ENCODE measurements around the gene COL11A2.

The COL11A2 gene

DNA sequence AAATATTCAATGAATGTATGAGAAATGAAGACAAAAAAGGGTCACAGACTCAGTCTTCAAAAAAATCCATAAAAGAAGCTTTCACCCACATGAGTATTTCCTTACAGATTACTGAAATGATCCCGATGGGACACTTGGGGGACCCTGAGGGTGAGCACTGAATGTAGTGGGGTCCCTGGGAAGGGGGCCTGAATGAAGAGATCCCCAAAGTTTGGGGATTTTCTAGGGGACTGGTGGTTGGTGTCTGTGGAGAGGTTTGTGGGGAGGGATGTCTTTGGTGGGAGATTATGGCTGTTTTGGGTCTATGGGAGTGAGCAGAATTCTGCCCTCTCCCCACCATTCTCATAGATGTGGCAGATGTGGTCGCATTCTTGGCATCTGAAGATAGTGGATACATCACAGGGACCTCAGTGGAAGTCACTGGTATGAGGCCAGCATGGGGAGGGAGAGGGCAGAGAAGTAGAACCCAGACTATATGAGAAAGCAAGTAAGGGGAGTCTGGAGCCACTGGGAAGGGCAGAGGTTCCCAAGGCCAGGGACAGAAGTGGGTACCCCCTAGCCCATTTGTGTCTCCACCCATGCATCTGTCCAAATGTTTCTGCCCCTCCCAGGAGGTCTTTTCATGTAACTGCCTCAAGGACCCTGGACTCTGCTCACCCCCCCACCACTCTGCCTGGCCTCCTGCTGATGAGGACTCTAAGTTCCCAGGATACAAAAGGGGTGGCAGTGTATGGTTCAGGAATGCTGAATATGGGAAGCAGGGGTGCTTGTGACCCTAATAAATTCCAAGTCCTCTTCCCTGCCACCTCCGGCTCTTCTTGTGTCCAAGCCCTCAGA is 14.0 kb upstream of the COL11A2 start:
- DNase-seq = no peak

DNA sequence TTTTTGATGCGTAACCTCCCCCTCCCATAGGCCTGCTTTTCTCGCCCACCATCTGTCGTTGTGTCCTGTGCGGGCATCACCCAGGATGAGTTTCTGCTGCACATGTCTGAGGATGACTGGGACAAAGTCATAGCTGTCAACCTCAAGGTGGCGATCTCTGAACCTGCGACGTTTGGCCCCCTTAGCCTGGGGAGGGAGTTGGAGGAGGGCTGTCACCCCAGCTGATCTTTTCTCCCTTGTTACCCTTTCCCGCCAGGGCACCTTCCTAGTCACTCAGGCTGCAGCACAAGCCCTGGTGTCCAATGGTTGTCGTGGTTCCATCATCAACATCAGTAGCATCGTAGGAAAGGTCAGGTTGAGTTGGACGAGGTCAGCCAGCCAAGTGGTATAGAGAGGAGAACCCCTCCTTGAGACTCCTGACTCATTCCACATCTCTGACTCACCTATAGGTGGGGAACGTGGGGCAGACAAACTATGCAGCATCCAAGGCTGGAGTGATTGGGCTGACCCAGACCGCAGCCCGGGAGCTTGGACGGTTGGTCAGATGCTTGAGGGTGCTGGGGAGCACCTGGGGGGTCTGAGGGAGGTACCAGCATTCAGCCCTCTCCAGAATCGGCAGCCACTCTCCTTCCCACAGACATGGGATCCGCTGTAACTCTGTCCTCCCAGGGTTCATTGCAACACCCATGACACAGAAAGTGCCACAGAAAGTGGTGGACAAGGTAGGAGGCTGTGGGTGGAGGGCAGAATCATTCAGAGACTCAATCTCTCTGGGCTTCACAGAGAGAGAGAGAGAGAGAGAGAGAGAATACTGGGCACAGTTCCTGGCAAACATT is 13.1 kb upstream of the COL11A2 start:
- no peak for DNase-seq

DNA sequence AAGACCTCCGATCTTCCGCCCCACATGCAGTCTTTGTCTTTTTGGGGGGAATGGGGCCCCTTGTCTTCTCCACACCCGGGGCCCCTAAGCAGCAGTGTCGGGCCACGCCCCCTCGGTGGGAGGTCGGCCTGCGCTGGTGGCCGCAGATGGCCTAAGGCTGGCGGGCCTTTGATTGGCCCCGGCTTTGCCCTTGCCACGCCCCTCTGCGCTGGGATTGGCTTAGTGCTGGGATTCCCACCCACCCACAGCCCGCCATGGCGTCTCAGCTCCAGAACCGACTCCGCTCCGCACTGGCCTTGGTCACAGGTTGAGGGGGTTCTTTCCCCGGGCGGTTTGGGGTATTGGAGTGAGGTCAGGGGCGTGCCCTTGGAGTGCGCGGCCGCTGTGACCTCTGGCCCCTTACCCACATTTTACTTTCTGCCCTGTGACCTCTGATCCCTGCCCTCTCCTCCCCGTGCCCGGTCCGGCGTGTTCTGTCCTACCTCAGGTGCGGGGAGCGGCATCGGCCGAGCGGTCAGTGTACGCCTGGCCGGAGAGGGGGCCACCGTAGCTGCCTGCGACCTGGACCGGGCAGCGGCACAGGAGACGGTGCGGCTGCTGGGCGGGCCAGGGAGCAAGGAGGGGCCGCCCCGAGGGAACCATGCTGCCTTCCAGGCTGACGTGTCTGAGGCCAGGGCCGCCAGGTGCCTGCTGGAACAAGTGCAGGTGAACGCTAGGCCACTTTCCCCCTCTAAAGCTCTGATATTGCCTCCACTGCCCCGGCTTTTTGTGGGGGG is 12.3 kb upstream of the COL11A2 start, which contains the start of gene HSD17B8:
HSD17B8 (plus strand) TSS at position 241 of the 776 bp plus-strand sequence; CDS start at position 255, 14 bp downstream.
- peak; percentile 97 for DNase-seq

DNA sequence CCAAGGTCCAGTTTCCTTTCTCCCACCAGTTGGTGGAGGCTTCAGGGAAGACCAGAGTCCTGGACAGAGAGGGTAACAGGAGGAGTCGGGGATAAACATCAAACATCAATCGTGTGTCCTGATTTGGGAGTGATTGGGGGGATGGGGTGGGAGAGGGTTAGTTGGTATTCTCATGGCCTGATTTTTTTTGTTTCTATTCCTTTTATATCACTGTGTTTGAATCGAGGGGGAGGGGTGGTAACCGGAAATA is 11.8 kb upstream of the COL11A2 start:
- DNase-seq = no peak

DNA sequence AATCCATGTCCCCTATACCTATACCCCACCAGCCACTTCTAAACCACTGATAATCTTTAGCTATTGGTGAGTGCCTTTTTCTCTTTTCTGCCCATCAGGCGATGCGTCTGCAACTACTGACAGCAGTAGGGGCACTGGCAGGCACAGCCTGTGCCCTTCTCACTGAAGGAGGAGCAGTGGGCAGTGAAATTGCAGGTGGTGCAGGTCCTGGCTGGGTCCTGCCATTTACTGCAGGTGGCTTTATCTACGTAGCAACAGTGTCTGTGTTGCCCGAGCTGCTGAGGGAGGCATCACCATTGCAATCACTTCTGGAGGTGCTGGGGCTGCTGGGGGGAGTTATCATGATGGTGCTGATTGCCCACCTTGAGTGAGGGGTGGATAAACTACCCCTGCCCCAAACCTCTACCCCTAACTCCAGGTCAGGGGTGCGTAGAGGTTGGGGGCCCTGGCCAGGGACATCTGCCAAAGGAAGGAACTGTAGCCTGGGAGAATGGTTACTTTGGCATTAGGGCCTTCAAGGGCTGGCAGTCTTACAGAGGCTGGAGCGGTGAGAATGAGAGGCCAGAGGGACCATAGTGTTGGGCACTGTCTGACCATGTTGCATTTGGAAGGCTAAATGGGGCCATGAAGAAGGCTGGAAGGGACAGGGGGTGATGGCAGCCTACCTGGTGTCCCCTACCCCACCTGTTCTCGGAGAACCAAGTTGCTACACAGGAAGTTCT is 11.3 kb upstream of the COL11A2 start:
- DNase-seq = no peak

DNA sequence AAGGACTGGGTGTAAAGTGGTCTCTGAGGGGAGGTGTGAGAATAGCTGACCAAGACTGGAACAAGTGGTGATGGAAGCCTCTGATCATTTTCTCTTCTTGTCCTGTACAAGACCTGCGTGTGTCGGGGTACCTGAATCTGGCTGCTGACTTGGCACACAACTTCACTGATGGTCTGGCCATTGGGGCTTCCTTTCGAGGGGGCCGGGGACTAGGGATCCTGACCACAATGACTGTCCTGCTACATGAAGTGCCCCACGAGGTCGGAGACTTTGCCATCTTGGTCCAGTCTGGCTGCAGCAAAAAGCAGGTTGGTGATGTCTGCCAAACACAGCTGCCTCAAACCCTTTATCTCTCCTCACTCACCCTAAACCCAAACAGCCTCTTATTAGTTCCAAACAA is 10.5 kb upstream of the COL11A2 start:
- DNase-seq = no peak

DNA sequence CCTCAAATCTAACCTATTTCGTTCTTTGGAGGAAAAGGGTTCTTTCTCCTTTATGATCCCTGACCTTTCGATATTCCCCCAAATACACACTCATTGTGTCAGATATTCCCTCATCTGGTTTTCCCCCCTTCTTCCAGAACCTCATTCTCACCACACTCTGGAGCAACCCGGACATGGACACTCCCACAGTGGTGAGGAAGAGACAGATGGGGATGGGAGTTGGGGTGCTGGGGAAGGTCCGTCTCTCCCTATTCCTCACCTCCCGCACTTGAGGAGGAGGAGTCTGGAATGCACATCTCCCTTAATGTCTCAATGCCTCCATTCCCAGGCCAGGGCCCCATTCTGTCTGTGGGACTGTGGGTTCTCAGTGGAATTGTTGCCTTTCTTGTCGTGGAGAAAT is 9.7 kb upstream of the COL11A2 start:
- DNase-seq = no peak

DNA sequence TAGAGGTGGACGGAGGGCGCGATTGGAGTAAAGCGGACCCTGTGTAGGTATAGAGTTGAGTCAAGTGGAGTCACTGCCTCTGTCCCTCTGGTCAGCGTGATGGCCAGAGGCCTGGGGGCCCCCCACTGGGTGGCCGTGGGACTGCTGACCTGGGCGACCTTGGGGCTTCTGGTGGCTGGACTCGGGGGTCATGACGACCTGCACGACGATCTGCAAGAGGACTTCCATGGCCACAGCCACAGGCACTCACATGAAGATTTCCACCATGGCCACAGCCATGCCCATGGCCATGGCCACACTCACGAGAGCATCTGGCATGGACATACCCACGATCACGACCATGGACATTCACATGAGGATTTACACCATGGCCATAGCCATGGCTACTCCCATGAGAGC is 8.9 kb upstream of the COL11A2 start:
- DNase-seq = no peak

DNA sequence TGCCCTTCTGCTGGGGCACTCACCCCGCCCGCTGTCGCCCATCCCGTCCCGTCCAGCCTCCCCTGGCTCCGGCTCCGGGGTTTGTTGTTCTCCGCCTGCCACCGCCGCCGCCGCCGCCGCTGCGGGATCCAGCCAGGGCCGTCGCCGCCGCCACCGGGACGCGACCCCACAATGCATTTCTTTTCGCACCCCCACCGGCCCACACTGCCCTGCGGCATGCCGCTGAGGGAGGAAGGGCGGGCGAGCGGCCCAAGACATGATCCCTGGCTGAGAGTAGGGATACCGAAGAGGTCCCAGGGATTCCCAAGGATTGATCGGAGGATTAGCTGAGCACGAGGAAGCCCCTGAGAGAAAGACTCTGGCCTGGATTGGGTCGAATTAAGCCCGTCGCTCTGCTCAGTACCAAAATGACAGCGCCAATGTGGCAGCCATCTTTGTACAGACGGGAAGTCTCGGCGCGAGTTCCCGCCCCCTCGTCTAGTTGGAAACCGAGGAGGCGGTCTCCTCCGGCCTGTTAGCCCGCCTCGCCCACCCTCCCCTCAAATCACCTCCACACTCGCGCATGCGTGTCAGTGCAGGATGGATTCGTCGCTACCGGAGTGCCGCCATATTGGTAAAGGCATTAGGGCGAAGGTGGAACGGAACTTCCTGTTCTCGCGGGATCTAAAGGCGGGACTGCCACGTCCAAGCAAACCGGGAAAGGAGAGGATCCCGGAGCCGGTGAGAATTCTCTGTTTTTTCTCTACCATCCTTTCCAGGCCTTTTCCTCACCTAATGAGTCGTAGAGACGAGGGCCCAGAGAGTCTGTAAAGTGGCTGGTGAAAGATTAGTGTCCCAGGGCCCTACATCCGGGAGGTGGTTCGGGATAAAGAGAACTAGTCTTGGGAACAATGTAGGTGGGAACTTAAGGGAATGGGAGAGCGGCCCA is 8.2 kb upstream of the COL11A2 start, which contains the start of the genes RXRB and SLC39A7:
RXRB (minus strand) TSS at position 447 of the 928 bp plus-strand sequence; CDS start at position 258, 189 bp downstream.
SLC39A7 (plus strand) TSS at position 649 of the 928 bp plus-strand sequence. CDS start 379 bp downstream, outside the sequence.
- DNase-seq = peak; percentile 100

DNA sequence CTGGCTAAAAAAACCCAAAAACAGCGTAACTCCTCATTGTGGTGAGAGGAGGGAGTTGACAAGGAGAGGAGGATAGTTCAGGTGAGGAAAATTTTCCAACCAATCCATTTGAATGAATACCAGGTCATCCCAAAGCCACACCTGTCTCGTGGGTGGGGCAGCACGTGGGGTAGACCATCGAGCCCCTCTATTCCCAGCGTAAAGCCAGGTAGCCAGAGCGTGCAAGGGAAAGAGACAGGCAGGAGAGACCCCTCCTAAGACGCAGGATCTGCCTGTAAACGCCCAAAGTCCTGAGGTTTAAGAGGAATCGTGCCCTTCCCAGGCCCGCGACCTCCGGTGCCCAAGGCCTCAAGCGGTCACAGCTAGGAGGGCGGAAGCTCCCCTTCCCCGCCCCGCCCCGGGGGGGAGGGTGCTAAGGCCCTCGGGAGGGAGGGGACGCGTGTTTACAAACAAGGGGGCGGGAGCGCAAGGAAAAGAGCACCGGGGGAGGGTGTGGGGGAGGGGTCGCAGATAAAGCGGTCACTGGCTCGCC is 7.5 kb upstream of the COL11A2 start:
- peak; percentile 89 for DNase-seq

DNA sequence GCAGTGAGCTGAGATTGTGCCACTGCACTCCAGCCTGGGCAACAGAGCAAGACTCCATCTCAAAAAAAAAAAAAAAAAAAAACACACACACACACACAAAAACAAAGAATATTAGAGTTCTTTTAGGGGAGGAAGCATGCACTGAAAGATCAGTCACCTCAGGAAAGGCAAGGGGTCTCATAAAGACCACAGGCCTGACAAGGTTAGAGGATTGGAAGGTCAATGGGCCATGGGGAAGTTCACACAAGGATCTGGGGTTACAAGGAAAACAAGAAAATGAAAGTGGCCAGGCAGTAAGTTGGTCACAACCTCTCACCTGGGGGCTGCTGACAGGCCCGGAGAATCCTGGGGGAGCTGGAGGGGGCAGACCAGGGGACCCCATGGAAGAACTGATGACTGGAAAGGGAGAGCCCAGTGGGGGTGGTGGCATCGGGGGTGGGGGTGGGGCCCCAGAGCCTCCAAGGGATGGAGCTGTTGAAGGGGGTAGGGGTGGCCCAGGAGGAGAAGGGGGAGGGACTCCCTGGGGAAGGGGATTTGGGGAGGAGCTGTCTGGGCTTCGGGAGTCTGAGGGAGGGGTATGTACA is 6.7 kb upstream of the COL11A2 start:
- DNase-seq = no peak

DNA sequence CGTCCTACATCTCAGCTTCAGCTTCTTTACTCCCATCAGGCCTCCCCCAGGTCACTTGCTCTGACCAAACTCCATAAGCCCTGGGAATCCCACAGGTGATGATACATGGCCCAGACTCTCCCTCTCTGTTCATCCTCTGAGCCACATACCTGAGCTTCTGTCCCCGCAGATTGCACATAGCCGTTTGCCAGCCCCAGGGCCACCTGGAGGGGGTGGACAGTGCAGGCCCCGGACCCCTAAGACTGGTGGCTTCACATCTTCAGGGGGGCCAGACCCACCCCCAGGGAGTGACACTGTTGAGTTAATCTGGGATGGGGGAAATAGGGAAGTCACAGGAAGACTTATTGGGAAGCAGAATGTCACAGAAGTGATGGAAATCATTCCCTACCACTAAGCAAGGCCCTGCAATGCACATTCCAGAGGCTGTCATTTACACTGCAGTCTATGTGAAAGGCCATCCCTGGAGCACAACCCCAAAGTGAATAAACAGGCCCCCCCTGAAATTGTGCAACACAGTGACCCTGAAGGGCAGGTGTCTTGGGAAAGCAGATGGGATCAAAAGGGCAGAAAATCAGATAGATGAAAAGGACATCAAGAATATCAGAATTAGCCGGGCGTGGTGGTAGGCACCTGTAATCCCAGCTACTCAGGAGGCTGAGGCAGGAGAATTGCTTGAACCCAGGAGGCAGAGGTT is 6.0 kb upstream of the COL11A2 start:
- DNase-seq = no peak

DNA sequence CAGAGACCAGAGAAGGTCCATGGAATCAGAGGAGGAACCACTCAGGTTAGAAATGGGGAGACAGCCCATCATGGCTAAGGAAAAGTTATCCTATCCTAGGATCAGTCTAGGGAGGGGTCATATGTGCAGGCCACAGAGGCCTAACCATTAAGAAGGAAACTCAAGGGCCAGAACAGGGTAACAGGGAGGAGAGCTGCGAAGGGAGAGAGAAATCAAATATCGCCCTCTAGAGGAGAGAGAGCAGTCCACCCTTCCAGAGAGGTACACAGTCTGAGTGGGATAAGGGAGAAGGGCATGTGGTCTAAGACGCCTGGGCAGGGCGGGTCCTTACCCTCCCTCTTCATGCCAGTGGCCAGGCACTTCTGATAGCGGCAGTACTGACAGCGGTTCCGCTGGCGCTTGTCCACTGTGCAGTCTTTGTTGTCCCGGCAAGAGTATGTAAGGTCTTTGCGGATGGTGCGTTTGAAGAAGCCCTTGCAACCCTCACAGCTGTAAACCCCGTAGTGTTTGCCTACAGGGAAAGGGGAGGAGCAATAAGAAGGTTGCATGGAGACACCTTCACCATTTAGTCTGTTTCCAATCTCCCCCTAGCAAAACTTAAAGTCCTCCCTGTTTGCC is 5.3 kb upstream of the COL11A2 start:
- peak; percentile 75 for DNase-seq

DNA sequence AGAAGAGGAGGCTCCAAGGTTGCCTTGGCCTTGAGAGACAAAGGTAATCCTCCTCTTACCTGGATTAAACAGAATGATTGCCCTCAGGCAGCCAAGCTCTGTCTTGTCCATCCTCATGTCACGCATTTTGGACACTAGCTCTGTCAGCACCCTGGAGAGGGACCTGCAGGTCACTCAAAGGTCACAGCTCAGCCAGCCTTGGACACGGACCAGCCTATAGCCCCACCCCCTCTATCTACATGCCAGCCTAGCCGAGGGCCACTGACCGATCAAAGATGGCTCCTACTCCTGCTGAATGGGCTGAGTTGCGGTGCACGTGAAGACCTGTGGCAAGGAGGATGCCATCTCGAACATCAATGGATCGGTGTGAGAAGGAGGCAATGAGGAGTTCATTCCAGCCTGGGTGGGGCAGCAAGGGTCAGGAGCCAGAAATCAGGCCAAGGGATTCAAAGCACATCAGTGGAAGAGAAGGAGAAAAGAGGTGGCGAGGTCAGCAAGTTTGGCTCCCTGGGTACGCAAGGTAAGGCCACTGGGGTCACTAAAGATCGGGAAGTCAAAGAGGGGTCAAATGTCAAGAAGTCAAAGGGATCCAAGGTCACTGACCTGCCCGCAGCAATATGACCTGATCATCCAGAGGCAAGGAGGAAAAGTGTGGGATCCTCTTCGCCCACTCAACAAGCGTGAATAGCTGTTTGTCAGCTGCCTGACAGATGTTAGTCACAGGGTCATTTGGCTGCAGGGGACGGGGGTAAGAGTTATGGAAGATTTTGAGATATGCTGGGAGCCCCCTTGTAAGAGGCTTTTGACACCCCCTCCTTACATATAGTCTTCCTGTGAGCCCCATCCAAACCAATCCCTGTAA is 3.3 kb upstream of the COL11A2 start:
- no peak for DNase-seq

DNA sequence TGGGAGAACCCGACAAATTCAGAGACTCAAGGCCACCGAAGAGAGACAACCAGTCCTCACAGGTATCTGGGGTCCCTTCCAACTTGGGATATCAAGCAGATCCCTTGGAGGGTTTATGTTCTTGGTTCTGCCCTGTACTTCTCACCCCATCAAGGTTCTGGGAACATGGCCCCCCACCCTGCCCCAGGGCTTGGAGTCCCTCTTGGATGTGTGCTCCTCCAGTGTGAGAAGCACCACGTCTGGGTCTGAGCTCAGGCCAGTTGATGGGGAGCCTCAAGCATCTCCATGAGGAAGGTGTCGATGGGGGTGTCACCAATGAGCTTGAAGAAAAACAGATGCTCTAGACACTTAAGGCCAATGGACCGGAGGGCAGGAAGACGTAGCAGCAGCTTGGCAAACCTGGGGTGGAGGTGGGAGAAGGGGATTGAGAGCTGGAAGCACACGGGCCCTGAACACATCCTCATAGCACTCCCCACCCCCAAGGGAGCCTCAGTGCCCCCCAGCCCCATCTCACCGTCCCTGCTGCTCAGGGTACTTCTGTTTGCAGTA is 2.2 kb upstream of the COL11A2 start:
- DNase-seq = no peak

DNA sequence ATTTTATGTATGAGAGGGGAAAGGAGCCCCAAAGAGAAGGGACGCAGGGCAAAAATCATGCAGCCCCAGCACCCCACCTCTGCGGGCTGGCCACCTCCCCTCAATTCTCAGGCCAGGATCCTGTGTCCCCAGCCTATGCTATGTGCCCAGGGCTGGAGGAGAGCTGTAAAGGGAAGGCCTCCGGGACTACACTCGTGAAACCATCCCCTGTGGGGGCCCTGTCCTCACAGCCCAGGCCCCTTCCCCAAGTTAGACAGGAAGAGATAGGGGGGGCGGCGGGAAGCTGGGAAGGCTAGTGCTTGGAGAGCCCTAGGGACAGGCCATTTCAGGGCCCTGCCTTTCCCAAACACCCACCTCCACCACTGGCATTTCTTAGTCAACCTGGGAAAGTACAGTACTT is 1.4 kb upstream of the COL11A2 start:
- DNase-seq = no peak

DNA sequence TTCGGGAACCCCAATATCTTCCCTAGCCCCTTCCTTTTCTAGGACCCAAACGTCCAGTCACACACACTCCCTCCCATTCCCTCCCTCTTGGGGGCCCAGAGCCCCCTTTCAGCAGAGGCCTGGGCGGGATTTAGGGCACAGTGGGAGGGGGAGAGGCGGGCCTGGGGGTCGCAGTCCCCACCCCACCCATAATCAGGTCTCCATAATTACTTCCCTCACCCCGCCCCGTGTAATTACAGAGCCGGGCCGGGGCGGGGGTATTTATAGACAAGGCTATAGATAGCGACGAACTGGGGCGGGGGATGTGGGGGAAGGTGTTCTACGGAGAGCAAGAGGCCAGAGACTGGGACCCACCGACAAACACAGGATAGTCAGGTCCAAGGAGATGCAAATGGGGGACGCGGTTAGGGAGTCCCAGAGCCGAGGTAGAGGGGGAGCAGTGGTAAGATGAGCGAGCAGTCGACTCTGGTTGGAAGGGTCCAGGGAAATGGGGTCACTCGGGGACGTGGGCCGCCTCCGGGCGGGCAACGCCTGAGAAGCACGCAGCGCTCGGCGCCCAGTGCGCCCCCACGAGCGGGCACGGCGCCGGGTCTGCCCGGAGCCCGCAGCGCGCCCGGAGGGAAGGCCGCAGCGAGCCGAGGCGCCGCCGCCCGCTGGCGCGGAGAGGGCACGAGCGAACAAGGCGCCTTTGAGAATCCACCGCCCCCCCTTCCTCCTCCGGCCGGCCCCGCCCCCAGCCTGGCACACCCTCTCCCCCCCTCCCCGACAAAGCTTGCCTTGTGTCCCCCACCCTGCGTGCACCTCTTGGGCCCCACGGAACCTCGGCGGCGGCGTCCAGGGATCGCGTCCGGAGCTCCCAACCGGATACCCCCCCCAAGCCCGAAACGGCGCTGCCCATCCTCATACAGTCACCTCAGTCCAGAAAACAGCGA is 670 bp upstream of the COL11A2 start:
- DNase-seq = peak; percentile 64

All from NCI-H69 (cell line).